ENCODE results near the gene EXOSC5.

DNA sequence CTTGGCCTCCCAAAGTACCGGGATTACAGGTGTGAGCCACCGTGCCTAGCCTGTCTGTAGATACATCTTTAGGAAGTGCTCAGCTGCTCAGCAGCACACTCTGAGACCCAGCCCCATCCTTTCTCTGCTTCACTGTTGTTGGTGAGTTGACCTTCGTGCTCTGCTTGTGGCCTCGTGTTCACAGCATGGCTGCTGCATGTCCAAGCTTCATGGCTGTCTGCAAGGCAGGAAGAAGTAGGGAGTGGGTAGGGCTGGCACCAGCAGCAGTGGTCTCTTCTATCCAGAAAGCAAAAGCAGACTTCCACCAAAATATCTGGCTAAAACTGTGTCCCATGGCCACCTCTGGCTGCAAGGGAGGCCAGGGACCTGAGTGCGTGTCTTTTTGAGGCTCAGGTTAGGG lies 15.8 kb upstream of the EXOSC5 start:
- no peak for TF ChIP-seq CHD4 (IDR thresholded peaks at IDR 0.05)
- no peak for TF ChIP-seq CEBPB (IDR thresholded peaks at IDR 0.05; ENCODE audit: borderline replicate concordance in 1 of 2, low read depth in 2 of 2, low read length in 2 of 2)
- no peak for TF ChIP-seq FOS (IDR thresholded peaks at IDR 0.05; ENCODE audit: borderline replicate concordance, extremely low read depth, insufficient read length)
- TF ChIP-seq PBX3 (IDR thresholded peaks at IDR 0.05; ENCODE audit: insufficient replicate concordance, low read depth, low read length), result no peak
- TF ChIP-seq MXI1 (IDR thresholded peaks at IDR 0.05; ENCODE audit: low read depth, low read length), result no peak
- TF ChIP-seq, protein P1, sequence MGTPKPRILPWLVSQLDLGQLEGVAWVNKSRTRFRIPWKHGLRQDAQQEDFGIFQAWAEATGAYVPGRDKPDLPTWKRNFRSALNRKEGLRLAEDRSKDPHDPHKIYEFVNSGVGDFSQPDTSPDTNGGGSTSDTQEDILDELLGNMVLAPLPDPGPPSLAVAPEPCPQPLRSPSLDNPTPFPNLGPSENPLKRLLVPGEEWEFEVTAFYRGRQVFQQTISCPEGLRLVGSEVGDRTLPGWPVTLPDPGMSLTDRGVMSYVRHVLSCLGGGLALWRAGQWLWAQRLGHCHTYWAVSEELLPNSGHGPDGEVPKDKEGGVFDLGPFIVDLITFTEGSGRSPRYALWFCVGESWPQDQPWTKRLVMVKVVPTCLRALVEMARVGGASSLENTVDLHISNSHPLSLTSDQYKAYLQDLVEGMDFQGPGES (IDR thresholded peaks at IDR 0.05), result no peak
- no peak for TF ChIP-seq CTCF (IDR thresholded peaks at IDR 0.05 in 2 of 3, conservative IDR thresholded peaks at IDR 0.05 in 1 of 3; ENCODE audit: control insufficient read depth in 2 of 3, extremely low read depth in 1 of 3, insufficient read depth in 1 of 3, low read depth in 3 of 3, low read length in 3 of 3)
- no peak for TF ChIP-seq JUND (IDR thresholded peaks at IDR 0.05; ENCODE audit: low read depth, low read length)
- no peak for TF ChIP-seq SUZ12 (IDR thresholded peaks at IDR 0.05; ENCODE audit: unreplicated experiment)
- no peak for TF ChIP-seq POLR2A (IDR thresholded peaks at IDR 0.05; ENCODE audit: low read depth, low read length)
- TF ChIP-seq, protein P2, sequence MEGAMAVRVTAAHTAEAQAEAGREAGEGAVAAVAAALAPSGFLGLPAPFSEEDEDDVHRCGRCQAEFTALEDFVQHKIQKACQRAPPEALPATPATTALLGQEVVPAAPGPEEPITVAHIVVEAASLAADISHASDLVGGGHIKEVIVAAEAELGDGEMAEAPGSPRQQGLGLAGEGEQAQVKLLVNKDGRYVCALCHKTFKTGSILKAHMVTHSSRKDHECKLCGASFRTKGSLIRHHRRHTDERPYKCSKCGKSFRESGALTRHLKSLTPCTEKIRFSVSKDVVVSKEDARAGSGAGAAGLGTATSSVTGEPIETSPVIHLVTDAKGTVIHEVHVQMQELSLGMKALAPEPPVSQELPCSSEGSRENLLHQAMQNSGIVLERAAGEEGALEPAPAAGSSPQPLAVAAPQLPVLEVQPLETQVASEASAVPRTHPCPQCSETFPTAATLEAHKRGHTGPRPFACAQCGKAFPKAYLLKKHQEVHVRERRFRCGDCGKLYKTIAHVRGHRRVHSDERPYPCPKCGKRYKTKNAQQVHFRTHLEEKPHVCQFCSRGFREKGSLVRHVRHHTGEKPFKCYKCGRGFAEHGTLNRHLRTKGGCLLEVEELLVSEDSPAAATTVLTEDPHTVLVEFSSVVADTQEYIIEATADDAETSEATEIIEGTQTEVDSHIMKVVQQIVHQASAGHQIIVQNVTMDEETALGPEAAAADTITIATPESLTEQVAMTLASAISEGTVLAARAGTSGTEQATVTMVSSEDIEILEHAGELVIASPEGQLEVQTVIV (IDR thresholded peaks at IDR 0.05; ENCODE audit: borderline replicate concordance, partially characterized antibody), result no peak
- TF ChIP-seq ZBTB4 (CRISPR knock-in tag; IDR thresholded peaks at IDR 0.05), result no peak
- TF ChIP-seq NFIC (IDR thresholded peaks at IDR 0.05; ENCODE audit: low read depth, low read length), result no peak

All from GM12878 (cell line).